ENCODE data around the gene TBC1D8.

The TBC1D8 gene

DNA sequence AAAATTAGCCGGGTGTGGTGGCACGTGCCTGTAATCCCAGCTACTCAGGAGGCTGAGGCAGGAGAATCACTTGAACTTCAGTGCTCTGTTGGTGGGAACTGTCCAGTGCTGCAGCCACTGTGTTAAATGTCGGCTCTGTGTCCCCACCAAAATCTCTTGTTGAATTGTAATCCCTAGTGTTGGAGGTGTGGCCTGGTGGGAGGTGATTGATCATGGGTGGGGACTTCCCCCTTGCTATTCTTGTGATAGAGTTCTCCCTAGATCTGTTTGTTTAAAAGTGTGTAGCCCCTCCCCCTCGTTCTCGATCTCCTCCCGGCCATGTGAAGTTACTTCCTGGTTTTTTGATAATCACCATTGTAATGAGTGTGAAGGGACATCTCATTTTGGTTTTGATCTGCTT is 158.9 kb downstream of the TBC1D8 start:
- no peaks in the 10 kb centered on the region for H3K9me3 Mint-ChIP-seq
- DNase-seq = no peak
- H3K4me3 Mint-ChIP-seq = no peak overlapping the region
- no peak overlapping the region for H3K27ac Mint-ChIP-seq
- H3K36me3 Mint-ChIP-seq (ENCODE audit: low read depth) = no peaks in the 10 kb centered on the region
- peaks cover 8% of the 10 kb centered on the region for H3K27me3 Mint-ChIP-seq (ENCODE audit: low read depth, poor library complexity)
- TF ChIP-seq, protein P1, sequence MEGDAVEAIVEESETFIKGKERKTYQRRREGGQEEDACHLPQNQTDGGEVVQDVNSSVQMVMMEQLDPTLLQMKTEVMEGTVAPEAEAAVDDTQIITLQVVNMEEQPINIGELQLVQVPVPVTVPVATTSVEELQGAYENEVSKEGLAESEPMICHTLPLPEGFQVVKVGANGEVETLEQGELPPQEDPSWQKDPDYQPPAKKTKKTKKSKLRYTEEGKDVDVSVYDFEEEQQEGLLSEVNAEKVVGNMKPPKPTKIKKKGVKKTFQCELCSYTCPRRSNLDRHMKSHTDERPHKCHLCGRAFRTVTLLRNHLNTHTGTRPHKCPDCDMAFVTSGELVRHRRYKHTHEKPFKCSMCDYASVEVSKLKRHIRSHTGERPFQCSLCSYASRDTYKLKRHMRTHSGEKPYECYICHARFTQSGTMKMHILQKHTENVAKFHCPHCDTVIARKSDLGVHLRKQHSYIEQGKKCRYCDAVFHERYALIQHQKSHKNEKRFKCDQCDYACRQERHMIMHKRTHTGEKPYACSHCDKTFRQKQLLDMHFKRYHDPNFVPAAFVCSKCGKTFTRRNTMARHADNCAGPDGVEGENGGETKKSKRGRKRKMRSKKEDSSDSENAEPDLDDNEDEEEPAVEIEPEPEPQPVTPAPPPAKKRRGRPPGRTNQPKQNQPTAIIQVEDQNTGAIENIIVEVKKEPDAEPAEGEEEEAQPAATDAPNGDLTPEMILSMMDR (IDR thresholded peaks at IDR 0.05) = no peak
- peaks cover 15% of the 10 kb centered on the region for H3K4me1 Mint-ChIP-seq

DNA sequence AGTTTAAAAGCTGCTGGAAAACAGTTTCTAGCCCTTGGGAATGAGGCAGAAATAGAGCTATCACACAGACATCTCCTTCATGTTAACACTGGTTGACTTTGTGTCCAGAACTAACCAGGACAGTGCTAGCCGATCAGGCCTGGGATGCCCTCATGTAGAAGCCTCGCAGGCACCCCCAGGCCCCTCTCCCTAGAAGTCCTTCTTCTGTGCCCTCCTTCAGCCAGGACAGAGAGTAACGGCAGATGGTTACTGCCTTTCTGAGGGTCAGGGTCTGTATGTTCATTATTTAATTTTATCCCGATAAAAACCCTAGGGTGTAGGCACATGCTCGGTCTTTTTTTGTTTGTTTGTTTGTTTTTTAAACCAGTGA is 159.8 kb downstream of the TBC1D8 start:
- no peaks in the 10 kb centered on the region for H3K9me3 Mint-ChIP-seq
- no peaks in the 10 kb centered on the region for H3K36me3 Mint-ChIP-seq (ENCODE audit: low read depth)
- H3K4me3 Mint-ChIP-seq = no peak overlapping the region
- H3K27ac Mint-ChIP-seq = no peak overlapping the region
- peaks cover 14% of the 10 kb centered on the region for H3K4me1 Mint-ChIP-seq
- no peak for DNase-seq
- TF ChIP-seq, protein P1 (IDR thresholded peaks at IDR 0.05) = no peak
- peaks cover 6% of the 10 kb centered on the region for H3K27me3 Mint-ChIP-seq (ENCODE audit: low read depth, poor library complexity)

DNA sequence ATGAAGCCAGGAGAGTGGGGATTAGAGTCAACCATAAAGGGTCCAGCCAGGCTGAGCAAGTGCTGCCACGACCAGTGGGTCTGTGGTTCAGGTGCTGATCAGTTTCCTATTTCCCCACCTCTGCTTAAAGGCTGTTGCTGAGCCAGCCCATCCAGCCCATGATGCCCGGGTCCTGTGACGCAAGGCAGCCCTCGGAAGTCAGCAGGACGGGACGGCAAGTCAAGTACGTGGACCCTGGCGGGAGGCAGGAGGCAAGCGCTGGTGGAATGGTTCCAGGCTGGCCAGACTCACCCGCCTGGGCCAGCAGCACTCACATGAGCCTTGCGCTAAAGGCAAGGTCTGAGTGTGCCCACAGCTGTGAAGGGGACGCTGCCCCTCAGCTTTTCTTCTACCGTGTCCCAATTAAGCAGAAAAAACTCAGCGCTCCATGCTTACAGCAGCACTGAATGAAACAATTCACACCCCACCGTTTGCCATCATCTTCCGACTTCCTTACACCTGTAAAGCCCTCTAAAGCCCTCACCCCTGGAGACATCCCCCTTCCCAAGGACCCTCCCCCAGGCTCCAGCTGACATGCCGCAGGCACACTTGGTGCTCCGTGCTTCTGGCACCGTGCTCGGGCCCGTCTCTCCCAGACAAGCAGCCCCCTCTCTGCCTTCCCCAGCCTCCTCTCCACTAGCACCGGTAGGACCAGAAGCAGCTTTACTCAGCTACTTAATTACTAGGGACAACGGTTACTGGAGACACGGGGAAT is 160.4 kb downstream of the TBC1D8 start:
- no peak for DNase-seq
- Mint-ChIP-seq H3K9me3 (no peaks in the 10 kb centered on the region), H3K27ac (no peak overlapping the region), H3K4me3 (no peak overlapping the region), H3K27me3 (ENCODE audit: low read depth, poor library complexity) (peaks cover 8% of the 10 kb centered on the region), H3K4me1 (peaks cover 10% of the 10 kb centered on the region), H3K36me3 (ENCODE audit: low read depth) (no peaks in the 10 kb centered on the region)
- TF ChIP-seq, protein P1 (IDR thresholded peaks at IDR 0.05) = no peak

DNA sequence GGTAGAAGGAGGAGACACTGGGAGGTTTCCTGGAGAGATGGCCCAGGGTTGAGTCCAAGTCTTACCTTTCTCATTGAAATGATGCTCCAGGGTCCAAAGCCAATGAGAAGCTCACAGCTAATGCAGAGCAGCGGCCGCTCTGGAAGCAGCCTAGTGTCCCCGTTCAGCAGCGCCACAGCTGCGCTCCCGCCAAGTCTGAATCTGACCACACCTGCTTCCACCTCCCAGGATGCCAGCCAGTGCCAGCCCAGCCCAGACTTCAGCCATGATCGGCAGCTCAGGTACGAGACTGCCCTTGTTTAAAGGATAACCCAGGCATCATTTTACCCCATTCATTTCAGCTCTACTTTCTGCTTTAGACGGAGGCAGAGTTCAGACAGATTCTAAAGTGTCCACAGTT is 161.0 kb downstream of the TBC1D8 start:
- Mint-ChIP-seq H3K36me3 (ENCODE audit: low read depth) (no peaks in the 10 kb centered on the region), H3K27ac (no peak overlapping the region), H3K4me1 (peaks cover 10% of the 10 kb centered on the region), H3K4me3 (no peak overlapping the region), H3K27me3 (ENCODE audit: low read depth, poor library complexity) (peaks cover 10% of the 10 kb centered on the region), H3K9me3 (no peaks in the 10 kb centered on the region)
- no peak for DNase-seq
- TF ChIP-seq, protein P1 (IDR thresholded peaks at IDR 0.05) = no peak

DNA sequence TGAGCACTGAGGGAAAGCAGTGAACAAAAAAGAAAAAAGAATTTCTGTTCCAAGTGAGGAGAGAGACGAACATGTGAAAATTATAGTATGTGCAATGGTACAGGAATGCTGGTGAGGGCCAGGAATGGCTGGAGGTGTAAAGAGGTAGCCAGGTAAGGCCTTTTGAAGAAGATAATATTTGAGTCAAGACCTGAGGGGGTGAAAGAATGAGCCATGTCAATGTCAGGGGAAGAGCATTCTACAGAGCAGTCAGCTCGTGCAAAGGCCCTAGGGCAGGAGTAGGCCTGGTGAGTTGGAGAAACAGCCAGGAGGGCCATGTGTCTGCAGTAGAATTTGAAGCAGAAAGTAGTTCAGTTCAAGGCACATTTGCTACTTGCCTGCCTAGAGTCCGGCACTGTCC is 161.5 kb downstream of the TBC1D8 start:
- H3K9me3 Mint-ChIP-seq = no peaks in the 10 kb centered on the region
- no peak overlapping the region for H3K4me3 Mint-ChIP-seq
- no peaks in the 10 kb centered on the region for H3K36me3 Mint-ChIP-seq (ENCODE audit: low read depth)
- no peak for DNase-seq
- H3K27ac Mint-ChIP-seq = no peak overlapping the region
- H3K27me3 Mint-ChIP-seq (ENCODE audit: low read depth, poor library complexity) = peaks cover 14% of the 10 kb centered on the region
- TF ChIP-seq, protein P1 (IDR thresholded peaks at IDR 0.05) = no peak
- peaks cover 10% of the 10 kb centered on the region for H3K4me1 Mint-ChIP-seq
